ENCODE measurements around the gene CAMTA2. TPM values are rescaled to one million over a fixed set of nuclear protein-coding genes. Genes with fewer than 3 reads are reported as not detected.

Gene CAMTA2
- polyA plus RNA-seq, 1 donor: 32.9 TPM

- DNase-seq: no peak
These were observed 14.8 kb upstream of the CAMTA2 start for GRCh38 chr17:5002121-5002788.

- DNase-seq: no peak
These were observed 12.8 kb upstream of the CAMTA2 start for GRCh38 chr17:5000237-5000639.

DNA sequence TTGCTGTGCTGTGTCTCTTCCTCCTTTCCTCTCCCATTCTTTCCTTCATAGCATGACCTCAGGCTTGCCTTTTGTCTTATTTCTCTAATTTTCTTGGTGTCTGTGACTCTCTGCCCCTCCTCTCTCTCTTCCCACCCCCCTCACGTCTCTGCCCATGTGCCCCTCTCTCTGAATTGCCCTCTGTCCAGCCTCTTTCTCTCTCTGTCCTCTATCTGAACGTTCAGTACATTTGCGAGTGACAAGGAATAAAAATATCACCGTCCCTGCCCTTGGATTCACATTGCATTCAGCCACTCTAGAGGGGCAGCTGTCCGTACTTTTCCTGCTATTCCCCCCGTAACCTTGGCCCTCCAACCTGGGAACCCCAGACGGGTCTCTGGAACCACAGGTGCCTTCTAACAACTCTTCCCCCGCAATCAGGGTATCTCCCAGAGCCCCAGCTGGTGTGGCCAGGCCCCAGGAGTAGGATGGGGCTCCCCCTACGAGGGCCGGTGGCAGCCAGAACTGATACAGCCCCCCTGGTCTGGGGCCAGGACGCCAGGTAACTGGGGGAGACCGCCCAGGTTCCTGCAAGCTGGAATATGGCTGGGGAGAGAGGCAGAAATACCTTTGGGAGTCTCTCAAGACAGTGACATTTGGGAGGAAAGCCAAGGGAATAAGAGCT is 12.1 kb upstream of the CAMTA2 start:
- no peak for DNase-seq

DNA sequence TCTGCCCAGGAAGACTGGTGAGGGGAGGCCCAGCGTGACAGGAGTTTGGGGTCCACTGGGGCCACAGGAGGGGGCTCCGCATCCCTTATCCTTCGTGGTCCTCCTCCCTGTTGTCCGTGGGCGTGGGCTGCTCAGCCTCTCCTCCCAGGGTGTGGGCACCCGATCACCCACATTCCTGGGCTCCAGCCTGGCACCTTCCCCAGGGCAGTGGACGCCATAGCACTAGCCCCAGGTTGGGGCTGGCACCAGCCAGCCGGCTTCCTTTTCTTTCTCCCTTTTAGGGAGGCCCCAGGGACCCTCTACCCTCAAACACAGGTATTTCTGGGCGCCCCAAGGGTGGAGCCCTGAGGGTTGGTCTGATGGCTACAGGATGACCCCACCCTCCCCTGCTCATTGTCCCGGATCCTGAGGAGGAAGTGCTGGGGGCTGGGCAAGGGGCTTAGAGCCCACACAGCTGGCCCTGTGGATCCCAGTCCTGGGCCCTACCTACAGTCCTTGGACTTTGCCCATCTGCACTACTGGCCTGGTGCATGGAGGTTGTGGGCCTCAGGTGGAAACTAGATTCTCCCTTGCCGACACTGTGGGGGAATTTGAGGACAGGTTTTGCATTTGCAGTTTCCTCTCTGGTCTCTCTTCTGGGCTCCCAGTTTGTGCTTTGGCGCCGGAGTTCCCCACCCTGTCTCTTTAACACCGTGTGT is 11.4 kb upstream of the CAMTA2 start:
- no peak for DNase-seq

- no peak for DNase-seq
These were observed 10.7 kb upstream of the CAMTA2 start for GRCh38 chr17:4998027-4998731.

DNA sequence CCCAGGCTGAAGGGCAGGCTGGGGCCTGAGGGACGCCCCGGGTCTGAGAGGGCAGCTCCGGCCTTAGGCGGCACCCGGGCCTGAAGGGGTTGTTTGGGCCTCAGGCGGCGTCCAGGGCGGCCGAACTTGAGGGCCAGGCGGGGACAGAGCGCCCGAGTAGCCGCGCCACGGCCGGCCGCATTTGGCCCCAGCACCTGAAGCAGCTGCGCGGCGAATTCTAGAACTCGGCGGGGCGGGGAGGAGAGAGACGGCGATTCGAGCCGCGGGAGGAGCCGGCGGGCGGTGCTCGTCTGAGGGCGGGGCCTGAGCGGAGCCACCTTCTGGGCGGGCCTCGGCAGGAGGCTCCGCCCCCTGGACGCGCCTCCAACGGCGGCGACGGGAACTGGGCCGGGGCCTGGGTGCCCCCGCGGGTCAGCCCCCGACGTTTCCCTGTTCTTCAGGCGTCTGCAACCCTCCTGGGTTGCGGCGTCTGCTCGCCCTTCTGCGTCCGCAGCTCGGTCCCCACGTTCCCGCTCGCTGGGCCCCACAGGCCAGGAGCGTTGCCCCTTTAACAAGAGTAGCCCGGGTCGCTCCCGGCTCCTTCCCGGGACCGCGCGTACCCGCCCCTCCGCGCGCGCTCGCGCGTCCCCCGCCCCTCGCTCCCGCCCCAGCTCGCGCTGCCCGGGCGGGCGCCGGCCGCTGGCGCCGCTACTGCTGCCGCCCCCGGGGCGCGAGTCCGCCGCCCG is 10.0 kb upstream of the CAMTA2 start, which contains the start of the genes INCA1 and KIF1C:
Gene INCA1 (minus strand): TSS at position 221 of the 725 bp plus-strand sequence. CDS start 3,085 bp downstream, outside the sequence.
Gene KIF1C (plus strand): TSS at position 649 of the 725 bp plus-strand sequence. CDS start 2,297 bp downstream, outside the sequence.
- DNase-seq: peak; percentile 93

DNA sequence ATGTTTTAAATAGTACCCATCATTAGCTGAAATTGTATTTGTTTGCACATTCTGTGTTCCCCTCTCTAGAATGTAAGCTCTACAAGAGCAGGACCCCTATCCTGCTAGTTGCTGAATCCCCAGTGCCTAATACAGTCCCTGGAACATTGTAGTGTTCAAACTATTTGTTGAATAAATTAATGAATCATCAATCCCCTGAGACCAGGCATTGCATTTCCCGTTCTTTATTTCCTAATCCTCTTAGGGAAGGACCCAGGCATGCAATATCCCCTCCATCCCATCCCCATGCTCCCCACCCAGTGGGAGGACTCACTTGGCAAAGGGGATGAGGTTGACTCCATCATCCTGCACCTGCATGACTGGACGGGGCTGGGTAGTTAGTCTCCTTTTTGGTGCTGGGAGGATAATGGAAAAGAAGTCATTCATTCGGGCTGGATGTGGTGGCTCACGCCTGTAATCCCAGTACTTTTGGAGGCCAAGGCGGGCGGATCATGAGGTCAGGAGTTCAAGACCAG is 6.7 kb upstream of the CAMTA2 start:
- DNase-seq: no peak

DNA sequence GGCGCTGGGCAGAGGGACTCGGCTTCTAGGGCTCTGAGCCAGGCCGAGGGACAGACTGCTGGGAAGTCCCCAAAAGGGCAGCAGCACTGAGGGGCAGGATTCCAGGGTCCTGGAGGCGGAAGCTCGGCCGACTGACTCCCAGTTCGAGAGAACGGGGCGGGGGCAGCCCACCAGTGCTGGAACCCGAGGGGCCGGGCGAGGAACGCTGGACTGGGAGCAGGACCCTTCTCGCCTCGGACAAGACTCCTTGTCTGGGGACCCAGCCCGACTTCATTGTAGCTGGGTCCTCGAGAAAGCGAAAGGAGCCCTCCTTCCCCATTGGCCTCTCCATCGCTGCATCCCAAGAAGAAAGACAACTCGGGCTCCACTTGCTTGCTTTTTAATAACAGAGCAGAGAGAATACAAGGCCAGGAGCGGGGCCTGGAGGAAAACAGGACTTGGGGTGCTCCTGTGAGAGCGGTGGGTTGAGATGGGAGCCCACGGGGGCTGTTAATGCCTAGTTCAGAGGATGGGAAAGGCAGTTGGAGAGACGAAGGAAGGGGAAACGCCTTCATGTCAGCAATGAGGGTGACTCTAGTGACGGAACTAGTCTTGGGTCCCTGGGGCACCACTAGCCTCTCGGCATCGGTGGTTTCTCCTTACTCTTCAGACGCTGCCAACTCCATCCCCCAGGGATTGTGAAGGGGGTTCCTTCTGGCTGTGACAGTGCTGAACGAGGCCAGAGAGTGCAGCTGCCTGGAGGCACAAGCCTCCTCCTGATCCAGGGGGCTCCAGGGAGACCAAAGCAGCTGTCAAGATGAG is 492 bp upstream of the CAMTA2 start:
- no peak for DNase-seq

- DNase-seq: no peak
These were observed 1.1 kb downstream of the CAMTA2 start for GRCh38 chr17:4986403-4986802.

DNA sequence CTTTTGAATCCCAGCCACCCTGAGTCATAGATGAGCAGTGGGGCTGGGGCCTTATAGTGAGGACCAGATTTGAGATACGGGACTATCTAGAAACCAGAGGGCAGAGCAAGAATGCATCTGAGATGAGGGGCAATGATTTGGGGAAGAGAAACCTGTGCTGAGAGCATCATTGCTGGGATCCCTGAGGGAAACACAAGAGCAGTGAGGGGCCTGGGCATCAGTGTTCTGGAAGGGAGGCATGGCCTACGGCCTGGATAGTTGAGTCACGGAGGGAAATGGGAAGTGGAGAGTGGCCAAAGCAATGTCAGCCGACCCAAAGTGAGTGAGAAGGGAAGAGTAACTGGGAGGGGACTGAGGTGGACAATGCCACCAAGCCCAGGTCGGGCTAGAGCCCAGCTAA is 5.2 kb downstream of the CAMTA2 start:
- no peak for DNase-seq

DNA sequence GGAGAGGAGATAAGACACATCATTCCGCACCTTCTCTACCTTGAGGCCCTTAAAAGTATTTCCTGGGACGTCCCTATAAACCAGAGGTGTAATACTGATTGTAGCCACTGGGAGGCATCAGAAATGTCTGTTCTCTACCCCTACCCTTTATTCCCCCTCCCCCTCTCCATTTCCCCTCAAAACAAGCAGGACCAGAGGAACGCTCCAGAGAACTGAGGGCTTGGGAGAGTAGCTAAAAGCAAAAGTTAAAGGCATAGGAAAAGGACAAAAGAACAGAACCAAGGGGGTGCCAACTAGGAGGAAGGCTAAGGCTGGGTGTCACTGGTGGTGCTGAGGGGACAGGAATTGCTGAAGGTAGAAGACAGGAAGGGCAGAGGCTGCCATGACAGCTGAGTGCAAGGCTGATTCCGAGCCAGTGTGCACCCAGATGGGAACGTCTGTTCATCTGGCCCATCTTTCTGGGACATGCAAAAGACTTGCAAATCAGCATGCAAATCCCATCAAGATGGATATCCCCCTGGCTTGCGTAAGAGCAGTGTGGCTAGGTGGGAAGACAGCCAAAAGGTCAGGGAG is 6.7 kb downstream of the CAMTA2 start:
- DNase-seq: peak; percentile 62

- no peak for DNase-seq
These were observed 8.7 kb downstream of the CAMTA2 start for GRCh38 chr17:4978726-4979125.

DNA sequence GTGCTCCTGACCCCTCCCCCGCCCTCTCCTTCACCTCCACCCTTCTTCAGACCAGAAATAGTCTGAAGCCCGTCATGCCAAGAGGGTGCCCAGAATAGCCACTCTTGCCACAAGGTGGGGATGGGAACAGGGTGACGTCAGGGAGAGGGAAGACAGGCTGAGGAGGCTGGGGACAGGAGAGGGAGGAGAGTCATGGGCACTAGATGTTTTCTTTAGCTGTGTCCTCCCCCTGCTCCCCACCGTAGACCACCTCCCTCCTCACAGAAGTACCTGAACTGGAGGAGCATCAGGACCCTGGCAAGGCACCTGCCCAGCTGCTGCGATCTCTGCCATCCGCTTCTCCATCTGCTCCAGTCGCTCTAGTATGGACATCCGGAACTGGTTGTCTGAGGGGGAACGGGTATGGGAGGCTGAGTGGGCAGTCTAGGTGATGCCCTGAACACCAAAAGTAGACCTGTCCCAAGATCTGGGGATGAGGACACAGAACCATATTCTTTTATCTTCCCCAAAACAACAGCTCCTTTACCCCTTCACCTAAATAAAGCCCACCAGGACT is 13.3 kb downstream of the CAMTA2 start:
- no peak for DNase-seq

GRCh38 chr17:4973256-4974114 is 14.0 kb downstream of the CAMTA2 start:
- DNase-seq: no peak

- DNase-seq: no peak
These were observed 14.7 kb downstream of the CAMTA2 start for GRCh38 chr17:4972752-4973151.

GRCh38 chr17:4972322-4972721 is 15.2 kb downstream of the CAMTA2 start:
- no peak for DNase-seq

- no peak for DNase-seq
These were observed 15.6 kb downstream of the CAMTA2 start for GRCh38 chr17:4971826-4972225.

DNA sequence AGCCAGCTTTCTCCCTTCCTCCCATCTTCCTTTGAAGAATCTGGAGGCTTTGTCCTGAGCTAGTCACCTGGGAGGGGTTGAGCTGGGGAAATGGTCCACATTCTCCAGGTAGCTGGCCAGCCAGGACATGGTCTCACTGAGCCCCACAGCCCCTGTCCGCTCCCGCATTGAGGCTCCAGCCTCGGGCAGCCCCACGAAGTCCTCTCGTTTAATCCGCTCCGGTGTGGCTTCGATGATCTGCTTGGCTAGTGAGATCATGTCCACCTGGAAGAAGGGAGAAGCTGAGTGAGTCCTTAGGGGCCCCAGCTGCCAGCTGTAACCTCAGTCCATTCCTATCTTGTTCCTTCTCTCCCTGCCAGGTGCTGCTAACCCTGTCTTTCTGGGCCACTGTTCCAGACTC is 17.2 kb downstream of the CAMTA2 start:
- no peak for DNase-seq

DNA sequence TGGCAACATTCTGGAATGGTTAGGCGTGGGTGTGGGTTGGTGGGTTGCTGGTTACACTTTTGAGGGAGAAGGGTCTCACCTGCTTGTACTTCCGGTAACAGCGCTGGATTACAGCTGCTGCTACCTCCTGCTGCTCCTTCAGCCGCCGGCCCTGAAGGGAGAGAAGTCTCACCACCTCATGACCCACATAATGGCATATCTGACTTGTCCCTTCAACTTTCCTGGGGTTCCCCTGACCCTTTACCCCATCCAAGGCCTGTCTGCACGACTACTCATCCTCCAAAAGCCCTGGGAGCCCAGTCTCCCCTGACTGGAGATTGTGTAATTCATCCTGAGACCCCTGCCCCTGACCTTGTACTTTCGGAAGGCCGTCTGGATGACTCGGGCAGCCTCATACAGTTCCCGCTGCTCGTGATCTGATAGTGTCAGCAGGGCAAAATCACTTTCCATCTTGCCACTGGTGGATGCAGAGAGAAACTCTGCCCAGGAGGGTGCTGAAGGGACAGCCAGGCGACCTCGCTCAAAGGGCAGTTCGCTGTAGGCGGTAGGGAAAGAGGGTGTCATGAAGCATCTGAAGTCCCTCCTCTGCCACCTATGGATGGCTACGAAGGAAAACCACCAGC is 17.8 kb downstream of the CAMTA2 start:
- no peak for DNase-seq

Measured in hindlimb muscle (tissue), 1 donor.